SW480 (cell line): ENCODE data around the gene PEX5L.
"Not testable (repeated sequence)": the region's sequence is repeated elsewhere in the genome, so short reads cannot be mapped to it uniquely, and the experiment has no call there.

Experiments used
- DNase-seq: peaks from one replicate; pipeline ENCODE4 v3.0.0-alpha.2; 2016; ENCODE audit warnings: low spot score

PEX5L gene

GRCh38 chr3:180036671-180037455 is at the start of gene PEX5L:
TSS of gene PEX5L (minus strand) at chr3:180036937. CDS start at chr3:180036599, 338 bp downstream.
- DNase-seq = no peak

- DNase-seq = no peak
Observed at GRCh38 chr3:180085122-180085710, 48.5 kb upstream of the PEX5L start.

DNA sequence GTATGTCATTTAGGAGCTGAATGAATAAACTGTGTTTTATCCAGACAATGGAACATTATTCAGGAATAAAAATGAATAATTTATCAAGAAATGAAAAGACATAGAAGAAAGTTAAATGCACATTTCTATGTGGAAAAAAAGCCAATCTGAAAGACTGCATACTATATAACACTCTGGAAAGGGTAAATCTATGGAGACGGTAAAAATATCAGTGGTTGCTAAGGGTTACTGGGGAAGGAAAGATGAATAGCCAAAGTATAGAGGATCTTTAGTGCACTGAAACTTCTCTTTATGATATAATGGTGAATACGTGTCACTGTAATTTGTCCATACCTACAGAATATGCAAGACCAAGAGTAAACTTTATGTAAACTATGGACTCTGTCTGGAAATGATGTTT is 46.0 kb upstream of the PEX5L start:
- DNase-seq = no peak

DNA sequence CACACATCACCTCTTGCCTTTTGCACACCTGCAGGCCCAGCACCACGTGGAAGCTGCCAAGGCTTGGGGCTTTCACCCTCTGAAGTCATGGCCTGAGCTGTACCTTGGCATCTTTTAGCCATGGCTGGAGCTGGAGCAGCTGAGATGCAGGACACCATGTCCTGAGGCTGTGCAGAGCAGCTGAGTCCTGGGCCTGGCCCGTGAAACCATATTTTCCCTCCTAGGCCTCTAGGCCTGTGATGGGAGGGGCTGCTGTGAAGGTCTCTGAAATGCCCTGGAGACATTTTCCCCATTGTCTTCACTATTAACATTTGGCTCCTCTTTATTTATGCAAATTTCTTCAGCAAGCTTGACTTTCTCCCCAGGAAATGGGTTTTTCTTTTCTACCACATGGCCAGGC is 41.9 kb upstream of the PEX5L start:
- DNase-seq = no peak

DNA sequence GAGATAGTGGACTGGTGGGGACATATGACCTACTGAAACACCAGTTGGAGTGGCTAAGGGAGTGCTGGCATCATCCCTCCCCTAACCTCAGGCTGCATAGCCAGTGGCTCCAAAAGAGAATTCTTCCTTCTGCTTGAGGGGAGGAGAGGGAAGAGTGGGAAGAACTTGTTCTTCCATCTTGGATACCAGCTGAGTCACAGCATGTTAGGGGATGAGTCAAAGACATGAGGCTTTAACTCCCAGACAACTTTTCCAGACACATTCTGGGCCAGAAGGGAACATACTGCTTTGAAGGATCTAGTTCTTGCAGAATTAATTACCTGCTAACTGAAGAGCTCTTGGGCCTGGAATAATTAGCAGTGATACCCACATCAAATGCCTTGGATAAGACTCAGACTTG is 36.8 kb upstream of the PEX5L start:
- no peak for DNase-seq

GRCh38 chr3:180072786-180073185 is 36.0 kb upstream of the PEX5L start:
- DNase-seq = no peak

GRCh38 chr3:180070925-180071324 is 34.2 kb upstream of the PEX5L start:
- DNase-seq = no peak

DNA sequence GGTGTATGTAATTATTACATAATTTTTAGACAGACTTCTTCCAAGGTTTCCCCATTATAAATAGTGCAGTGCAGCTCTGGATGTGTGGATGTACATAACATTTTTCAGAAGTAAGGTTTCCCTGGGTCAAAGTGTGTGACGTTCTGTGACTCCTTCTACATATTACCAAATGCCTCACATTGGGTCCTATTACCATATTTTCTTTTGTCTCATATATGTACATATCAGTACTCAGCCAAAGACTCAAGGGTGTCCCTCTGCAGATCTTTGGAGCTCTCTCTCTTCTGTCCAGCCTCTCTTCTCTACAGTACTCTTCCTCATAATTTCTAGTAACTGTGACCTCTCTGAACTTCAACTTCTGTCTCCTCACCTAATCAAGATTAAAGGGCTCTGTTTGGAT is 31.3 kb upstream of the PEX5L start:
- DNase-seq = no peak

GRCh38 chr3:180066598-180066997 is 29.9 kb upstream of the PEX5L start:
- no peak for DNase-seq

GRCh38 chr3:180063783-180064182 is 27.0 kb upstream of the PEX5L start:
- DNase-seq = peak; percentile 26

- DNase-seq = no peak
Observed at GRCh38 chr3:180062771-180063170, 26.0 kb upstream of the PEX5L start.

- no peak for DNase-seq
Observed at GRCh38 chr3:180059356-180059755, 22.6 kb upstream of the PEX5L start.

DNA sequence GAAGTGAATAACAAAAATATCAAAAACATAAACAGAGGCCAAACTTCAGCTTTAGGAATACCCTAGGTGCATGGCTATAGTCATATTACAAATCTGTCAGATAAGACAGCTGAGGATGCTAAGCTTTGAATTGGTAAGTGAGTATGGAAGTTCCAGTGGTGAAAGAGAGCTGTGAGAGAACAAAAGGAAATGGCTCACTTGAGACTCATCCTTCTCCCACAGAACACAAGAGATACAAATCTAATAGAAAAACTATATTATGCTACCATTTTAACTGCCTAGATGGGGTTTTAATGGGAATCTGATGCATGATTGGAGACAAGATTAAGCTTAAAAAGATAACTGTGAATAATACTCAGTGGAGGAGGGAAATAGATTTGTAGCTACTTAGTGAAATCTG is 21.5 kb upstream of the PEX5L start:
- DNase-seq = no peak

DNA sequence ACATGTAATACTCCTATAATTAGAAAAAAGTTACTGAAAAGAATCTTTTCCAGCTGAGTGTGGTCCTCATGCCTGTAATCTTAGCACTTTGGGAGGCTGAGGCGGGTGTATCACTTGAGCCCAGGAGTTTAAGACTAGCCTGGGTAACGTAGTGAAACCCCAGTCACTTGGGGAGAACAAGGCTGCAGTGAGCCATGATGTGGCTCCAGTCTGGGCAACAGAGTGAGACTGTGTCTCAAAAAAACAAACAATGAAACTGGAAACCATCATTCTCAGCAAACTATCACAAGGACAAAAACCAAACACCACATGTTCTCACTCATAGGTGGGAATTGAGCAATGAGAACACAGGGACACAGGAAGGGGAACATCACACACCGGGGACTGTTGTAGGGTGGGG is 18.9 kb upstream of the PEX5L start:
- DNase-seq = not testable (repeated sequence)

- no peak for DNase-seq
Observed at GRCh38 chr3:180049391-180049790, 12.7 kb upstream of the PEX5L start.

GRCh38 chr3:180048840-180049239 is 12.1 kb upstream of the PEX5L start:
- DNase-seq = no peak

DNA sequence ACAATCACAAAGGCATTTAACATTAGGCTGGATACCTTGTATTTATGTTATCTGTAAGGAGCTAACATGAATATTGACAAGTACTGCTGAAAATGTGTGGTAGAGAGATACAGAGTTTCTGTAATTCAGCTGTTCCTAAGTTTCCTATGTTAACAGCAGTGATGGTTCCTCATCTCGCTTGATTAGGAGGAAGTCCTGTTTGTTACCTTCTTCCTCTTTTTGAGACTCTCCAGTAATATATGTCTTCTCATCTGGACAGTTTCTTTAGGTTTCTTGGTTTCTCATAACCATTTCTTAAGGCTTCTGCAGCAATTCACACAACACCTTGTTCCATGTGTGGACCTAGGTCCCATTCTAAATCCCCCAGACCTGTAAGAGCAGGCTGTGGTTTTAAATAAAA is 11.4 kb upstream of the PEX5L start:
- no peak for DNase-seq

- no peak for DNase-seq
Observed at GRCh38 chr3:180040966-180041365, 4.2 kb upstream of the PEX5L start.

GRCh38 chr3:180036092-180036670 is 556 bp downstream of the PEX5L start:
- no peak for DNase-seq

DNA sequence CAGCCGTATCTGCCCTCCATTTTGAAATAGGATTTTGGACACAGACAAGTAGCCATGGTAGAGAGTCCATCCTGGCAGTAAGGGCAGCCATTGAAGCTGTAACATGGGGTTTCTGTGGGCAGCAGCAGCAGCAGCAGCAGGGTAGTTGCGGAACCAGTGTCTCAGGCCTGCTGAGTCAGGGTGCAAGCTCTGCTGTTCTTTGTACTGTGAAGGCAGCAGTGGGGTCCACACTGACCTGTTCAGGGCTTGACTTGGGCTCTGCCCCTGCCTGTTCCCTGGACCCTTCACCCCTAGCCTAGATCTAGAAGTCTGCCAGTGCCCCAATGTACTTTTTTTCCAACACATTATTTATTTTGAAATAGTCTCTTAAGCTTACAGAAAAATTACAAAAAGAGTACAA is 9.7 kb downstream of the PEX5L start:
- no peak for DNase-seq

DNA sequence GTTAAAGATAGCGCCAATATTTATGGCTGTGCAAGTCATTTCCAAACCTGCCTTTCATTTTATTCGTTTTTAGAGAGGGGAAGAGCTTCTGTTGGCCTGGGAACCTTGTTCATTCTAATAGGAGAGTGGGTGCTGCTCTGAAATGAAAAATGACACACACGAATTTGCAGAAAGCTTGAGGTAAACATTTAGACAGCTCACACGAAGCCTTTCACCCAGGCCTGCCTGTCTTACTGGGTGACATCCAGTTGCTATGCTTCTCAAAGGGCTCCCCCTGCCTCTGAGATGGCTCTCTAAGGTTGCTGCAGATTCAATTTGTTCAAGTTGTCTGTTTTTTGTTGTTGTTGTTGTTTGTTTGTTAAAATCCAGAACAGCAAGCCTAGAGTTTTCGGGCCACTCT is 18.2 kb downstream of the PEX5L start:
- DNase-seq = no peak

DNA sequence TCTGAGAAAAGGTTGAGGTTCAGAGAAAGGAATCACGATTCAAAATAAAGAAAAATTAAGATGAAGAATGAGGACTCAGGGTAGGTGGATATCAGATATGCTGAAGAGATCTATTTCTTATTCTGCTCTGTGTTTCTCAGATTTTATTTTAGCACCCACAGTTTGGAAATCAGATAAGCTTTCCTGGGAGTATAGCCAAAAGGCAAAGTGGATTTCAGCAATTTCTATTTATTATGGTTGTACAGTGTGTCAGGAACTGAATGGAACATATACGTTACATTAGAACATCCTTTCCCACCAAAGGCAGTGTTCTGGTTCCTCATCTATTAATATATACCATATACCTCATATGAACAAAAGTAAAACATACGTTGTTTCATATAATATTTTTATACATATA is 18.9 kb downstream of the PEX5L start:
- DNase-seq = no peak

DNA sequence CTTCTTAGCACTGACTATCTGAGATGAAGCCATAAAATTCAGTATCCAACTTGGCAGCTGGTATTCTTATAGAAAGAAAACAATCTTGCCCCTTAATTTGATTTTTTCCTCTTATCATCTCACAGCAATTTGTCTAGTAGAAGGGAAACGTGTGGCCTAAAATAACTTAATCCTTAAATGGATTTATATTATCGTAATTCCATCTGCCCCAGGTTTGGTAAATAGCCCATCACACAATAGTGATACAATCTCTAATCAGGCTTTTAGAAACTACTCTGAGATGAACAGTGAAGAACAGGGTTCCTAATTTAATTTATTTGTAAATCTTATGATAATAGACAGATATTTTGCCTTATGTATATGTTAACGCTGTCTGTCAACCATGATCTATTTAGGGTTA is 24.8 kb downstream of the PEX5L start:
- no peak for DNase-seq

GRCh38 chr3:180008318-180008717 is 28.4 kb downstream of the PEX5L start:
- DNase-seq = not testable (repeated sequence)
